ENCODE measurements around the gene SF3B1. TPM values are rescaled to one million over a fixed set of nuclear protein-coding genes. Genes with fewer than 3 reads are reported as not detected.

Gene SF3B1
- total and polyA plus RNA-seq, 2 of the 13 experiments (the other 11 are each of a cell fraction or from before 2014, with no cell fraction given): 387 to 750 TPM

GRCh38 chr2:197434541-197435513, at the start of gene SF3B1 (continued):
- peak; percentile 70; the same call in 1 of the 2 replicates for TF ChIP-seq ZBTB25 (CRISPR knock-in tag; IDR thresholded peaks at IDR 0.05)
- no peak for TF ChIP-seq ZNF850 (CRISPR knock-in tag; conservative IDR thresholded peaks at IDR 0.05)
- TF ChIP-seq ZC3H13 (CRISPR knock-in tag; IDR thresholded peaks at IDR 0.05): peak; percentile 43; the same call in 1 of the 2 replicates
- TF ChIP-seq ZSCAN9 (CRISPR knock-in tag; IDR thresholded peaks at IDR 0.05; ENCODE audit: borderline replicate concordance): no peak; the same call in 1 of the 2 replicates
- TF ChIP-seq SYNCRIP (IDR thresholded peaks at IDR 0.05; ENCODE audit: insufficient read depth, low read depth, low read length): no peak
- TF ChIP-seq DNMT3B (CRISPR knock-in tag; conservative IDR thresholded peaks at IDR 0.05): peak; percentile 89; the same call in 1 of the 2 replicates
- TF ChIP-seq PCBP1 (IDR thresholded peaks at IDR 0.05; ENCODE audit: borderline replicate concordance, low read depth, low read length): 0 out of 2 replicates have a peak, but pooled peaks have one; percentile 46
- TF ChIP-seq NRL (CRISPR knock-in tag; IDR thresholded peaks at IDR 0.05; ENCODE audit: borderline replicate concordance): peak; percentile 95
- TF ChIP-seq CENPT (CRISPR knock-in tag; IDR thresholded peaks at IDR 0.05; ENCODE audit: low read depth): 0 out of 2 replicates have a peak, but pooled peaks have one; percentile 26
- TF ChIP-seq ZNF577 (CRISPR knock-in tag; IDR thresholded peaks at IDR 0.05; ENCODE audit: borderline replicate concordance, low read depth): no peak
- TF ChIP-seq FOXA3 (CRISPR knock-in tag; IDR thresholded peaks at IDR 0.05): peak; percentile 63; the same call in 1 of the 2 replicates
- TF ChIP-seq MAFK (conservative IDR thresholded peaks at IDR 0.05 in 1 of 2, IDR thresholded peaks at IDR 0.05 in 1 of 2; ENCODE audit: low read length in 2 of 2): peak in 1 of 2 experiments; percentile 23; a peak in 1 of 4 replicates
- TF ChIP-seq ZSCAN12 (CRISPR knock-in tag; IDR thresholded peaks at IDR 0.05): no peak
- TF ChIP-seq ATRX (CRISPR knock-in tag; IDR thresholded peaks at IDR 0.05; ENCODE audit: borderline replicate concordance): no peak
- TF ChIP-seq ZNF768 (CRISPR knock-in tag; IDR thresholded peaks at IDR 0.05): peak; percentile 24; the same call in 1 of the 2 replicates
- TF ChIP-seq ZFP1 (CRISPR knock-in tag; IDR thresholded peaks at IDR 0.05): peak; percentile 56
- TF ChIP-seq ZBTB42 (CRISPR knock-in tag; IDR thresholded peaks at IDR 0.05): peak; percentile 76; the same call in 1 of the 2 replicates
- TF ChIP-seq ZNF879 (CRISPR knock-in tag; IDR thresholded peaks at IDR 0.05): no peak
- TF ChIP-seq MLX (CRISPR knock-in tag; IDR thresholded peaks at IDR 0.05): peak; percentile 93
- no peak for TF ChIP-seq CHD4 (IDR thresholded peaks at IDR 0.05; ENCODE audit: borderline replicate concordance, low read length)
- no peak for TF ChIP-seq FOSL1 (CRISPR knock-in tag; IDR thresholded peaks at IDR 0.05; ENCODE audit: borderline replicate concordance)
- 0 out of 2 replicates have a peak, but pooled peaks have one; percentile 77 for TF ChIP-seq ZSCAN30 (CRISPR knock-in tag; IDR thresholded peaks at IDR 0.05)
- peak; percentile 82 for TF ChIP-seq TFDP2 (CRISPR knock-in tag; IDR thresholded peaks at IDR 0.05)
- TF ChIP-seq ZNF143 (CRISPR knock-in tag; IDR thresholded peaks at IDR 0.05): peak; percentile 93
- peak; percentile 70; the same call in 1 of the 2 replicates for TF ChIP-seq ZKSCAN8 (CRISPR knock-in tag; IDR thresholded peaks at IDR 0.05; ENCODE audit: borderline replicate concordance)
- peak; percentile 96 for TF ChIP-seq GABPB1 (CRISPR knock-in tag; IDR thresholded peaks at IDR 0.05)
- no peak for TF ChIP-seq ZNF207 (IDR thresholded peaks at IDR 0.05; ENCODE audit: borderline replicate concordance)
